ENCODE measurements around the gene CASP1.

Gene CASP1

DNA sequence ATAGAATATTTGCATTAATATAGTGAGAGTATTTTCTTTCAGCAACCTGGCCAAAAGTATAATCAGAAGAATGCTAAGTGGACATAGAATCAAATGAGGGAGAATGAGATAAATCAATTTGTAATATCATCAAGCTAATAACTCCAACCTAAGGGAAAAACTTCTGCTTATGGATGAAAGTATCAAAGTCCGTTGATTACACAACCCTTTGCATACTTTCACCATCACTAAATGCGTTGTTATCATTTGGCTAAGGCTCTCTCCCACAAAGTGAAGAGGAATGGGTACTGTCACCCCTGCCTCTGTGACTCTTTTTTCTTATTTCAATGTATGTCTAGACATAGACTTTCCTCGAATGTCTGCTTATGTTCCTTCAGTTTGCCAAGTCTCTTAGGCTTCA is 50.1 kb downstream of the CASP1 start:
- no peak for DNase-seq (ENCODE audit: low read depth in 2 of 2)

DNA sequence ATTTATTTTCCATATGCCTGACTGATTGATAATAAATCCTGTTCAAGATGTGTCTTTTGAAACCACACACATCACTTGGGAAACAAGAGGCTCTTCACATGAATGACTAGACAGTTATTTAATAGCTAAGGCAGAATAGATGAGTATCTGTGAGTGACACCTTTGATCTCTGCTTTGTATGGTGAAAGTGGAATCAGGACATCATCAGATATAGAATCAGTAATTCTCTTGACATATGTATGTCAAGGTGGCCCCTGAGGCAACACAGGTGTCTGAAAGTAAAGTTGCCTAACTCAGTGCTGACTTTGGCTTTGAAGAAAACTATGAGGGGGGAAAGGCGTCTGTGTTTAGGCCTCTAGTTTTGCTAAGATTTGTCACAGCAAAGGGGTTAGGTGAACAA is 55.1 kb downstream of the CASP1 start:
- no peak for DNase-seq (ENCODE audit: low read depth in 2 of 2)
